ENCODE data around the gene FNBP1L. TPM values are rescaled to one million over a fixed set of nuclear protein-coding genes. Genes with fewer than 3 reads are reported as not detected.

The FNBP1L gene
- total RNA-seq, 1 donor from 2014 or later = 57.8 TPM

DNA sequence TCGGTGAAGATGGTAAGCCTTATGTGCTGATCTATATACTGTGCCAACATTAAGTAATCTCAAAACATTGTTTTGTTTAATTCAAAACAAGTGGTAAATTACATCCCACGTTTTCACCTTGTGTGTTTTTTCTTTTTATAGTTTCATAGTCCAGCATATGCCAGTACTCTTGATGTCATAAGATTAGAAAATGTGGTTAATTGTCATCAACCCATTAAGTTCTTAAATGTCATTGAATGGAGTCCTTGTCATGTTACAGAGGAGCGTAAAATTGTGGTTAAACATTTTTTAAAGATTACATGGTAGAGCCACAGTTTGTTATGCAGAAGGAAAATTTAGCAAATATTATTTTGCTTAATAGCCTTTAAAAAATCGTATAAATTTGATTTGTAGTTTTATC, 93.1 kb downstream of the FNBP1L start:
- Histone ChIP-seq H3K4me1 (ENCODE audit: insufficient read depth, low read length) (no peaks in the 10 kb centered on the region), H3K79me2 (ENCODE audit: insufficient read depth, low read length) (no peaks in the 10 kb centered on the region), H3K27me3 (ENCODE audit: insufficient read depth, low read length) (no peaks in the 10 kb centered on the region), H3K9me3 (ENCODE audit: insufficient read depth, low read depth, low read length) (no peaks in the 10 kb centered on the region), H3K4me3 (ENCODE audit: insufficient read depth, low read depth, low read length) (no peak overlapping the region), H3K4me2 (ENCODE audit: low read length) (no peak overlapping the region), H3K9ac (ENCODE audit: low read length) (no peak overlapping the region), H3K27ac (ENCODE audit: low read depth, low read length) (no peak overlapping the region), H2AFZ (ENCODE audit: low read depth, low read length) (no peak overlapping the region), H3K36me3 (ENCODE audit: insufficient read depth, low read length) (no peaks in the 10 kb centered on the region), H4K20me1 (ENCODE audit: insufficient read depth, low read length) (no peaks in the 10 kb centered on the region)
- Mint-ChIP-seq H3K4me3 (ENCODE audit: unreplicated experiment) (no peak overlapping the region), H3K27ac (ENCODE audit: unreplicated experiment) (no peak overlapping the region), H3K4me1 (ENCODE audit: low read depth, unreplicated experiment) (peaks cover 5% of the 10 kb centered on the region), H3K9me3 (ENCODE audit: unreplicated experiment) (no peaks in the 10 kb centered on the region), H3K36me3 (ENCODE audit: low read depth, unreplicated experiment) (peaks cover 2% of the 10 kb centered on the region), H3K27me3 (ENCODE audit: low read depth, unreplicated experiment) (no peaks in the 10 kb centered on the region)
- no peak for DNase-seq (ENCODE audit: low read depth)
- FAIRE-seq = no peak
- TF ChIP-seq EZH2 (IDR thresholded peaks at IDR 0.05; ENCODE audit: insufficient read depth, low read length) = no peak
- TF ChIP-seq, protein P1, sequence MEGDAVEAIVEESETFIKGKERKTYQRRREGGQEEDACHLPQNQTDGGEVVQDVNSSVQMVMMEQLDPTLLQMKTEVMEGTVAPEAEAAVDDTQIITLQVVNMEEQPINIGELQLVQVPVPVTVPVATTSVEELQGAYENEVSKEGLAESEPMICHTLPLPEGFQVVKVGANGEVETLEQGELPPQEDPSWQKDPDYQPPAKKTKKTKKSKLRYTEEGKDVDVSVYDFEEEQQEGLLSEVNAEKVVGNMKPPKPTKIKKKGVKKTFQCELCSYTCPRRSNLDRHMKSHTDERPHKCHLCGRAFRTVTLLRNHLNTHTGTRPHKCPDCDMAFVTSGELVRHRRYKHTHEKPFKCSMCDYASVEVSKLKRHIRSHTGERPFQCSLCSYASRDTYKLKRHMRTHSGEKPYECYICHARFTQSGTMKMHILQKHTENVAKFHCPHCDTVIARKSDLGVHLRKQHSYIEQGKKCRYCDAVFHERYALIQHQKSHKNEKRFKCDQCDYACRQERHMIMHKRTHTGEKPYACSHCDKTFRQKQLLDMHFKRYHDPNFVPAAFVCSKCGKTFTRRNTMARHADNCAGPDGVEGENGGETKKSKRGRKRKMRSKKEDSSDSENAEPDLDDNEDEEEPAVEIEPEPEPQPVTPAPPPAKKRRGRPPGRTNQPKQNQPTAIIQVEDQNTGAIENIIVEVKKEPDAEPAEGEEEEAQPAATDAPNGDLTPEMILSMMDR (IDR thresholded peaks at IDR 0.05; ENCODE audit: insufficient read depth, low read depth, low read length) = no peak

DNA sequence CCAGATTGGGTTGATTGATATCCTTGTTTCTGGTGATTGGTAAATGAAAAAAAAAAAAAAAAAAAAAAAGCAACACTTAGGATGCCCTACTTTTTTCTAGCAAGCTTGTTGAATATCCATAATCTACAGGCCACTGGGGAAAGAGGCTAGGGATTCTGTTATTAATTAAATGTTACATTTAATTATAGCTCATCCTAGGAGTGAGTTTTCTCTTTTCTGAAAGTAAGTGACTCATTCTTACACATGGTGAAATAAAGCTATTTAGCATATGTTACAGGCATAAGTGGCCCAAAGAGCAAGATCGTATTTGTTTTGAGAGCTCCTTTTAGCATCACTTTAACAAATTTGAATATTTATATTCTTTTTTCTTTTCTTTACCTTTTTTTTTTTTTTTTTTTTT, 94.5 kb downstream of the FNBP1L start:
- H3K27ac Mint-ChIP-seq (ENCODE audit: unreplicated experiment) = no peak overlapping the region
- Histone ChIP-seq H3K4me1 (ENCODE audit: insufficient read depth, low read length) (no peaks in the 10 kb centered on the region), H3K4me3 (ENCODE audit: insufficient read depth, low read depth, low read length) (no peak overlapping the region), H4K20me1 (ENCODE audit: insufficient read depth, low read length) (no peaks in the 10 kb centered on the region), H3K27me3 (ENCODE audit: insufficient read depth, low read length) (no peaks in the 10 kb centered on the region), H3K9ac (ENCODE audit: low read length) (no peak overlapping the region), H3K79me2 (ENCODE audit: insufficient read depth, low read length) (no peaks in the 10 kb centered on the region), H3K9me3 (ENCODE audit: insufficient read depth, low read depth, low read length) (no peaks in the 10 kb centered on the region), H3K4me2 (ENCODE audit: low read length) (no peak overlapping the region), H3K36me3 (ENCODE audit: insufficient read depth, low read length) (no peaks in the 10 kb centered on the region), H3K27ac (ENCODE audit: low read depth, low read length) (no peak overlapping the region), H2AFZ (ENCODE audit: low read depth, low read length) (no peak overlapping the region)
- FAIRE-seq (no peak), DNase-seq (ENCODE audit: low read depth) (no peak)
- TF ChIP-seq, protein P1 (IDR thresholded peaks at IDR 0.05; ENCODE audit: insufficient read depth, low read depth, low read length) = no peak
- no peak for TF ChIP-seq EZH2 (IDR thresholded peaks at IDR 0.05; ENCODE audit: insufficient read depth, low read length)
- H3K27me3 Mint-ChIP-seq (ENCODE audit: low read depth, unreplicated experiment) = no peaks in the 10 kb centered on the region
- H3K4me1 Mint-ChIP-seq (ENCODE audit: low read depth, unreplicated experiment) = peaks cover 6% of the 10 kb centered on the region
- peaks cover 2% of the 10 kb centered on the region for H3K36me3 Mint-ChIP-seq (ENCODE audit: low read depth, unreplicated experiment)
- no peaks in the 10 kb centered on the region for H3K9me3 Mint-ChIP-seq (ENCODE audit: unreplicated experiment)
- H3K4me3 Mint-ChIP-seq (ENCODE audit: unreplicated experiment) = no peak overlapping the region

DNA sequence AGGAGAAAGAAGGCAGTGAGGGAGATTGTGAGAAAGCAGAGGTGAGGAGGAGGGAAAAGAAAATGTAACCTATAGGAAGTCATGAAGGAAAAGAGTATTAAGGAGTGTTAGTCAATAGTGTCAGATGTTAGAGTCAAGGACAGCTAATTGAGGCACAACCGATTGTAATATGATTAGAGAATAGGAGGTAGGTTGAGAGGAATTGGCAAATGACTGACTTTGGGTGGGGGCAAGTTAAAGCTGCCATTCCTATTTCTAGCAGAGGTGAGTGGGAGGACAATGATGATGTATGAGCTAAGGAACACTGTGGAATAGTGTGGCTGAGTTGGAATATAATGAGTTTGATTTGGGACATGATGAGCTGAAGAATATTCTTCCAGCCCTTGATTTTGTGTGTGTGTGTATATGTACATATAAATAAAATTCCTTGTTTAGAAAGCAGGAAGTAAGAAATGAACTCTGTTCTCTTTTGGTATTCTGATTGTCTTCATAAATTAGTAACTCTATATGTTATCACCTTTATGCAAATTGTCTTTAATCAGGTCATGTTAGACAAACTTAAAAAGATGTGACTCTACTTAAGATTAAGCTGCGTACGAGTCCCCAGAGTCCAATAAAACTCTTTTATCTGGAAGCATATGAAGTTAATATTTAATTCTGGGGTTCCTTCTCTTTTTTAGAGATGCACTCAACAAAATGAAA, 98.4 kb downstream of the FNBP1L start:
- Histone ChIP-seq H3K79me2 (ENCODE audit: insufficient read depth, low read length) (no peaks in the 10 kb centered on the region), H3K27me3 (ENCODE audit: insufficient read depth, low read length) (no peaks in the 10 kb centered on the region), H2AFZ (ENCODE audit: low read depth, low read length) (no peak overlapping the region), H3K9ac (ENCODE audit: low read length) (no peak overlapping the region), H3K27ac (ENCODE audit: low read depth, low read length) (no peak overlapping the region), H4K20me1 (ENCODE audit: insufficient read depth, low read length) (no peaks in the 10 kb centered on the region), H3K4me2 (ENCODE audit: low read length) (no peak overlapping the region), H3K36me3 (ENCODE audit: insufficient read depth, low read length) (peaks cover 13% of the 10 kb centered on the region), H3K4me3 (ENCODE audit: insufficient read depth, low read depth, low read length) (no peak overlapping the region), H3K4me1 (ENCODE audit: insufficient read depth, low read length) (no peaks in the 10 kb centered on the region), H3K9me3 (ENCODE audit: insufficient read depth, low read depth, low read length) (no peaks in the 10 kb centered on the region)
- H3K27me3 Mint-ChIP-seq (ENCODE audit: low read depth, unreplicated experiment) = no peaks in the 10 kb centered on the region
- no peak overlapping the region for H3K4me3 Mint-ChIP-seq (ENCODE audit: unreplicated experiment)
- H3K36me3 Mint-ChIP-seq (ENCODE audit: low read depth, unreplicated experiment) = peaks cover 4% of the 10 kb centered on the region
- H3K4me1 Mint-ChIP-seq (ENCODE audit: low read depth, unreplicated experiment) = peaks cover 7% of the 10 kb centered on the region
- FAIRE-seq (no peak), DNase-seq (ENCODE audit: low read depth) (no peak)
- no peaks in the 10 kb centered on the region for H3K9me3 Mint-ChIP-seq (ENCODE audit: unreplicated experiment)
- H3K27ac Mint-ChIP-seq (ENCODE audit: unreplicated experiment) = no peak overlapping the region
- TF ChIP-seq, protein P1 (IDR thresholded peaks at IDR 0.05; ENCODE audit: insufficient read depth, low read depth, low read length) = no peak
- TF ChIP-seq EZH2 (IDR thresholded peaks at IDR 0.05; ENCODE audit: insufficient read depth, low read length) = no peak

Data from astrocyte (in vitro differentiated cells and primary cell).